Heart right ventricle (tissue), 16 donors: ENCODE measurements around the gene ADGRG3. TPM values are rescaled to one million over a fixed set of nuclear protein-coding genes. Genes with fewer than 3 reads are reported as not detected.

Experiments used
- ATAC-seq, 8 donors: fragments of 200-7000 bp; cut with Tn5 transposase; one replicate each; pipeline ENCODE4 v1.9.1; 2020; ENCODE audit warnings: mild to moderate bottlenecking in 8 of 8, moderate library complexity in 8 of 8, moderate number of reproducible peaks in 1 of 8
- DNase-seq, 2 donors: peaks; one replicate each; pipeline ENCODE4 v3.0.0-alpha.2; 2020
- H3K27ac ChIP-seq, 10 donors: fragments of 200-600 bp; sonication (generic) in 2 of 10; one replicate each; pipeline versions ENCODE4 v1.5.0 to v1.8.0; 2020 to 2022; ENCODE audit warnings: mild to moderate bottlenecking in 3 of 10
- H3K27me3 ChIP-seq, 7 donors: fragments of 200-600 bp; one replicate each; pipeline ENCODE4 v1.8.0; 2021 to 2022; ENCODE audit warnings: mild to moderate bottlenecking in 2 of 7
- H3K36me3 ChIP-seq, 9 donors: fragments of 200-600 bp; sonication (generic) in 1 of 9; one replicate each; pipeline versions ENCODE4 v1.5.0 to v1.8.0; 2020 to 2022; ENCODE audit warnings: mild to moderate bottlenecking in 2 of 9
- H3K4me1 ChIP-seq, 9 donors: fragments of 200-600 bp; sonication (generic) in 1 of 9; one replicate each; pipeline versions ENCODE4 v1.5.0 to v1.8.0; 2020 to 2022; ENCODE audit warnings: mild to moderate bottlenecking in 4 of 9
- H3K4me3 ChIP-seq, 10 donors: fragments of 200-600 bp; sonication (generic) in 2 of 10; one replicate each; pipeline versions ENCODE4 v1.5.0 to v1.8.0; 2020 to 2022; ENCODE audit warnings: mild to moderate bottlenecking in 7 of 10, moderate library complexity in 2 of 10
- H3K9me3 ChIP-seq, 11 donors: fragments of 200-600 bp in 10 of 11; sonication (generic) in 2 of 11; one replicate each; pipeline versions ENCODE4 v1.5.0 to v1.8.0; 2013 to 2022; ENCODE audit warnings: mild to moderate bottlenecking in 2 of 11, control low read depth in 1 of 11, moderate library complexity in 1 of 11
- WGBS, 2 donors: extraction: QIAGEN DNeasy Blood & Tissue Kit; methylation state at CpG; one replicate each; pipeline ENCODE4 v1.1.7; 2013; ENCODE audit warnings: inconsistent platforms in 1 of 2; 5-methylcytosine and 5-hydroxymethylcytosine counted together
- intact Hi-C, 10 donors: fragments of 100-400 bp; cut with DNase I; formaldehyde crosslinking; loops; one replicate each; pipeline versions ENCODE4 v1.11.1 to v1.14.2; 2022
- polyA plus RNA-seq, 2 donors: library from polyadenylated mRNA; stranded (reverse); fragments of 200-250 nt; gene quantifications; one replicate each; pipeline ENCODE4 v1.2.3, GENCODE V29; 2013
- total RNA-seq, 10 donors: library from RNA; stranded (reverse); fragmentation: NEBNext Ultra II Directional in 3 of 10; extraction: Animal tissue kit (Norgen Biotek cat#: 25700) in 3 of 10; gene quantifications; one replicate each; pipeline versions ENCODE4 v1.2.1 to v1.2.4, GENCODE V29; 2021 to 2023
- TF ChIP-seq, protein P1 (sequence below), 9 donors: fragments of 200-600 bp; sonication (generic) in 2 of 9; IDR thresholded peaks; one replicate each; pipeline versions ENCODE4 v1.5.0 to v1.8.0; 2021 to 2022; ENCODE audit warnings: antibody characterized with exemption in 9 of 9, mild to moderate bottlenecking in 5 of 9, moderate library complexity in 1 of 9
- donor health status: Arrhythmogenic right ventricular cardiomyopathy.
- donor health status: ischemic (EF 13 %, LVEDD 7.1; RV severe dilation, severe dysfunction).
- donor health status: healthy with polysubstance abuse.
- donor health status: DM: no; HTN: yes; CAD: no.
- donor health status: DM: no; HTN: no; CAD: no.
- donor health status: ischemic (EF 25% LVEDD 6.9; RV normal size, moderate dysfunction).
- donor health status: ischemic (EF 25% LVEDD 5.7; RV mildly dilated, moderate dysfunction).
- donor health status: healthy.
- donor health status: DM: yes; HTN: yes; CAD: no.
- donor health status: Ischemic cardiomyopathy.
- donor health status: ischemic (EF 35%, LVEDD 5.7; RV mildly dilated, moderate dysfunction).
- donor health status: nonischemic (EF 11% LVEDD 7.7; RV severe dilation, severe dysfunction).
- donor health status: DM: yes; HTN: yes; CAD: no.
- donor health status: PGD.
- donor health status: ischemic (EF 29% LVEDD 5.4; RV normal size, mild dysfunction).
- donor health status: nonischemic (EF 23%, LVEDD 6.1; RV moderate dilation, normal function).

Gene ADGRG3
- total and polyA plus RNA-seq, 12 donors: 0.22 to 2.4 (median 0.55) TPM; not detected in 2

GRCh38 chr16:57732037-57732436 is 63.9 kb downstream of the ADGRG3 start:
- peaks cover 0 to 7% (median 0%) of the 10 kb centered on the region in 11 donors for H3K9me3 ChIP-seq
- H3K4me1 ChIP-seq: peaks cover 11 to 22% (median 18%) of the 10 kb centered on the region in 9 donors
- DNase-seq (no peak), ATAC-seq (no peak)
- intact Hi-C loops: no loop called here
- H3K27ac ChIP-seq: no peak overlapping the region
- no peak overlapping the region for H3K4me3 ChIP-seq
- H3K36me3 ChIP-seq: peaks cover 0 to under 1% (median 0%) of the 10 kb centered on the region in 9 donors
- TF ChIP-seq, protein P1, sequence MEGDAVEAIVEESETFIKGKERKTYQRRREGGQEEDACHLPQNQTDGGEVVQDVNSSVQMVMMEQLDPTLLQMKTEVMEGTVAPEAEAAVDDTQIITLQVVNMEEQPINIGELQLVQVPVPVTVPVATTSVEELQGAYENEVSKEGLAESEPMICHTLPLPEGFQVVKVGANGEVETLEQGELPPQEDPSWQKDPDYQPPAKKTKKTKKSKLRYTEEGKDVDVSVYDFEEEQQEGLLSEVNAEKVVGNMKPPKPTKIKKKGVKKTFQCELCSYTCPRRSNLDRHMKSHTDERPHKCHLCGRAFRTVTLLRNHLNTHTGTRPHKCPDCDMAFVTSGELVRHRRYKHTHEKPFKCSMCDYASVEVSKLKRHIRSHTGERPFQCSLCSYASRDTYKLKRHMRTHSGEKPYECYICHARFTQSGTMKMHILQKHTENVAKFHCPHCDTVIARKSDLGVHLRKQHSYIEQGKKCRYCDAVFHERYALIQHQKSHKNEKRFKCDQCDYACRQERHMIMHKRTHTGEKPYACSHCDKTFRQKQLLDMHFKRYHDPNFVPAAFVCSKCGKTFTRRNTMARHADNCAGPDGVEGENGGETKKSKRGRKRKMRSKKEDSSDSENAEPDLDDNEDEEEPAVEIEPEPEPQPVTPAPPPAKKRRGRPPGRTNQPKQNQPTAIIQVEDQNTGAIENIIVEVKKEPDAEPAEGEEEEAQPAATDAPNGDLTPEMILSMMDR (IDR thresholded peaks at IDR 0.05): no peak
- WGBS, 2 donors: 53 to 78% methylated on average over 2 of the region's 2 CpGs
- H3K27me3 ChIP-seq: no peaks in the 10 kb centered on the region

DNA sequence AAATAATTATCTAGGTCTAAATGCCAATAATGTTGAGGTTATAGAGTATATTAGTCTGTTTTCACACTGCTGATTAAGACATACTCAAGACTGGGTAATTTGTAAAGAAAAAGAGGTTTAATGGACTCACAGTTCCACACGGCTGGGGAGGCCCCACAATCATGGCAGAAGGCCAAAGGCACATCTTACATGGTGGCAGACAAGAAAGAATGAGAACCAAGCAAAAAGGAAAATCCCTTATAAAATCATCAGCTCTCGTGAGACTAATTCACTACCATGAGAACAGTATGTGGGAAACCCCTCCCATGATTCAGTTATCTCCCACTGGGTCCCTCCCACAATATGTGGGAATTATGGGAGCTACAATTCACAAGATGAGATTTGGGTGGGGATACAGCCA is 64.6 kb downstream of the ADGRG3 start:
- Histone ChIP-seq H3K4me1 (peaks cover 11 to 27% (median 19%) of the 10 kb centered on the region in 9 donors), H3K27ac (no peak overlapping the region), H3K36me3 (peaks cover 0 to 8% (median 0%) of the 10 kb centered on the region in 9 donors), H3K4me3 (no peak overlapping the region), H3K9me3 (peaks cover 0 to 7% (median 0%) of the 10 kb centered on the region in 11 donors), H3K27me3 (no peaks in the 10 kb centered on the region)
- DNase-seq: no peak
- TF ChIP-seq, protein P1 (IDR thresholded peaks at IDR 0.05): no peak
- ATAC-seq: no peak
- intact Hi-C loops: no loop called here
- 72 to 74% methylated on average over 2 of the region's 2 CpGs for WGBS, 2 donors

DNA sequence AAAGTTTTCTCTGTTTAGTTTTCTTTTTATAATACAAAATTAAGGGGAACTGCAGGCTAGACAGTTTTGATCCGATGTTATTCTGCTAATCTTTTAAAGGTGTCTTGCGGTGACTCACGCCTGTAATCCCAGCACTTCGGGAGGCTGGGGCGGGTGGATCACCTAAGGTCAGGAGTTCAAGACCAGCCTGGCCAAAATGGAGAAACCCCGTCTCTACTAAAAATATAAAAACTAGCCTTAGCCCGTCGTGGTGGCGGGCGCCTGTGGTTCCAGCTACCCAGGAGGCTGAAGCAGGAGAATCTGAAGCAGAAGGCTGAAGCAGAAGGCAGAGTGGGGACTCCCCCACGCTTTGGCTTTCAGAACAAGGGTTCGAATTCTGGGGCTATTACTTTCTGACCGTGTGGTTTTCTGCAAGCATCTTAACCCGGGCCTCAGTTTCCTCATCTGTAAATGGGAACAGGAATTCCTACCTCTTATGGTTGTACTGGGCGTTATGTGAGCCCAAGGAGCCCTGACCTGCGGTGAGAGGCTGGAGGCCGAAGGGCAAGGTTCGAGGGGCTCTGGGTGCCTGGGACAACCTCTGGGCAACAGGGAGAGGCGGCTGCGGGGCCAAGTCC is 66.3 kb downstream of the ADGRG3 start:
- H3K27ac ChIP-seq: peak overlapping the region; percentile 83 to 96 (median 91)
- H3K9me3 ChIP-seq: peaks cover 0 to 7% (median 0%) of the 10 kb centered on the region in 11 donors
- peak overlapping the region; percentile 63 to 84 (median 78) for H3K4me3 ChIP-seq
- ATAC-seq: no peak
- peaks cover 11 to 27% (median 19%) of the 10 kb centered on the region in 9 donors for H3K4me1 ChIP-seq
- peaks cover 0 to 15% (median 0%) of the 10 kb centered on the region in 9 donors for H3K36me3 ChIP-seq
- no peak for DNase-seq
- 61% methylated on average over 20 of the region's 20 CpGs for WGBS, 2 donors
- TF ChIP-seq, protein P1 (IDR thresholded peaks at IDR 0.05): no peak
- H3K27me3 ChIP-seq: no peaks in the 10 kb centered on the region
- intact Hi-C loops: loop anchor here in 1 of 10 donors (2.0 kb wide), 1 partner anchor 68 kb away; the partner anchor contains the start of gene KIFC3

DNA sequence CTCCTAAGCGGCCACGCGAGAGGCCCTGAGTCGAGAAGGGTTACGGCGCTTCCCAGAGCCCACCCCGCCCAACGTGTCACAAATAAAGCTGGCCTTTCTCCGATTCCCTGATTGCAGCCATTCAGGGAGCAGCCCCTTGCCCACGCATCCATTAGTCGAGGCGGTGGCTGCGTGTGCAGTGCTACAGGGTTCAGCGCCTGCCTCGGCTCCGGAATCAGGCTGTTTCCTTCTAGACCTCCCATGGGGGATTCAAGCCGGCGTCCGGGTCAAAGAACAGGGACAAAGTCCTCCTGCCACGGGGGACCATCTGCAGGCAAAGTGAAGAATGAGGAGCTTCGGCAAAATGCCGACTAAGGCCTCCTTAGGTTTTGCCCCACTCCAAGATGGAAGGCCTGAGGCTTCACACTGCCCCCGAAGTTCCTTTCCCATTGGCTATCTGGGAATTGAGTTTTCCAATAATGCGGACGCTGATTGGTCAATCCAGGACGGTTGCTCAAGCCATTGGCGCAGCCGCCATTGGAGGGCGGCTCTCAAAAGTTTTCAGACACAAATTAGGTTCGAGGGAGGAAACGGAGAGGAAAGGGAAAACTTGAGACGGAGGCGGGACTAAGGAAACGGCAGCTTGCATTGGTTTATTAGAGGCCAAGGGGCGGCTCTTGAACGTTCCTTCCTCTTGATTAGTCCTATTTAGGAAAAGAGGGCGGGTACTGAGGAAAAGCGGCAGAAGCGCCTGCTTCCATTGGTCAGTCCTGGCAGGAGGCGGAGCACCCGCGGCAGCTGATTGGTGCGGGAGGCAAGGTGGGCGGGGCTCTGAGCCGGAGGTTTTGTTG is 67.0 kb downstream of the ADGRG3 start:
- no peaks in the 10 kb centered on the region for H3K27me3 ChIP-seq
- peak; percentile 98 to 99 for DNase-seq
- peaks cover 0 to 15% (median 0%) of the 10 kb centered on the region in 9 donors for H3K36me3 ChIP-seq
- peak; percentile 94 to 97 (median 96) for ATAC-seq
- H3K27ac ChIP-seq: peak overlapping the region; percentile 83 to 96 (median 91)
- intact Hi-C loops: loop anchor here in 1 of 10 donors (2.0 kb wide), 1 partner anchor 68 kb away; the partner anchor contains the start of gene KIFC3
- WGBS, 2 donors: 0% methylated on average over 45 of the region's 45 CpGs
- peaks cover 0 to 7% (median 0%) of the 10 kb centered on the region in 11 donors for H3K9me3 ChIP-seq
- peaks cover 11 to 27% (median 19%) of the 10 kb centered on the region in 9 donors for H3K4me1 ChIP-seq
- H3K4me3 ChIP-seq: peak overlapping the region; percentile 70 to 94 (median 80)
- TF ChIP-seq, protein P1 (IDR thresholded peaks at IDR 0.05): no peak
